ENCODE measurements around the gene GALNT18.

Gene GALNT18

DNA sequence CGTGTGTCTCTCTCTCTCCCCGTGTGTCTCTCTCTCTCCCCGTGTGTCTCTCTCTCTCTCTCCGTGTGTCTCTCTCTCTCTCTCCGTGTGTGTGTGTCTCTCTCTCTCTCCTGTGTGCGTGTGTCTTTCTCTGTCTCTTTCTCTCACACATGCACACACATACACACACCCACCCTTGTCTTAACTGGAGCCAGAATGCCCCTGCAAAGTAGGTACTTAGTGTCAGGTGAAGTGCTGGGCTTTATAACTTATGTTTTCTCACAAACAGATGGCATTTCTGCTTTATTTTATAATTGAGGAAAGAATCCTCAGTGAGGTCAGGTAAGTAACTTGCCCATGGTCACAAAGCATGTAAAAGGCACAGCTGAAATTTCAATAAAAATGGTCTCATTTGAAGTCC lies 374.7 kb downstream of the GALNT18 start (continued):
- TF ChIP-seq ZNF8 (CRISPR knock-in tag; IDR thresholded peaks at IDR 0.05) (no peak), TCF4 (CRISPR knock-in tag; IDR thresholded peaks at IDR 0.05; ENCODE audit: borderline replicate concordance) (no peak), ISL1 (CRISPR knock-in tag; IDR thresholded peaks at IDR 0.05) (no peak), ARNTL (CRISPR knock-in tag; IDR thresholded peaks at IDR 0.05; ENCODE audit: borderline replicate concordance, low read depth) (no peak), SNAI2 (CRISPR knock-in tag; IDR thresholded peaks at IDR 0.05) (no peak)

DNA sequence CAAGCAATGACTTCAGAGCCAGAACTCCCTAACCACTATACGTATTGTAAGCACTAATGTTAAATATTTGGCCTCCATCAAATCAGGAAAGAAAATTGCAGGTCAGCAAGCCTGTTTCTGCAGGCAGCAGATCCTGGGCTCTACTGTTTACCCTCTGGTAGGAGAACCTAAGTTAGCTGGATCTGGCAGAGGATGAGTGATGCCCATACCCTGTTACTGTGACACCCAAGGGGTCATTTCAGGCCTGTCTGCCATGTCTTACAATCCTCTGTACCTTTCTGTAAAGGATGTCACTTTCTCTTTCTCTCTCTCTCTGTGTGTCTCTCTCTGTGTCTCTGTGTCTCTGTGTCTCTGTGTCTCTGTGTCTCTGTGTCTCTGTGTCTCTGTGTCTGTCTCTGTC lies 375.6 kb downstream of the GALNT18 start:
- no peak for TF ChIP-seq PPARA (CRISPR knock-in tag; IDR thresholded peaks at IDR 0.05; ENCODE audit: borderline replicate concordance)
- TF ChIP-seq ISL1 (CRISPR knock-in tag; IDR thresholded peaks at IDR 0.05): no peak
- TF ChIP-seq, protein P1, sequence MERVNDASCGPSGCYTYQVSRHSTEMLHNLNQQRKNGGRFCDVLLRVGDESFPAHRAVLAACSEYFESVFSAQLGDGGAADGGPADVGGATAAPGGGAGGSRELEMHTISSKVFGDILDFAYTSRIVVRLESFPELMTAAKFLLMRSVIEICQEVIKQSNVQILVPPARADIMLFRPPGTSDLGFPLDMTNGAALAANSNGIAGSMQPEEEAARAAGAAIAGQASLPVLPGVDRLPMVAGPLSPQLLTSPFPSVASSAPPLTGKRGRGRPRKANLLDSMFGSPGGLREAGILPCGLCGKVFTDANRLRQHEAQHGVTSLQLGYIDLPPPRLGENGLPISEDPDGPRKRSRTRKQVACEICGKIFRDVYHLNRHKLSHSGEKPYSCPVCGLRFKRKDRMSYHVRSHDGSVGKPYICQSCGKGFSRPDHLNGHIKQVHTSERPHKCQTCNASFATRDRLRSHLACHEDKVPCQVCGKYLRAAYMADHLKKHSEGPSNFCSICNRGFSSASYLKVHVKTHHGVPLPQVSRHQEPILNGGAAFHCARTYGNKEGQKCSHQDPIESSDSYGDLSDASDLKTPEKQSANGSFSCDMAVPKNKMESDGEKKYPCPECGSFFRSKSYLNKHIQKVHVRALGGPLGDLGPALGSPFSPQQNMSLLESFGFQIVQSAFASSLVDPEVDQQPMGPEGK (CRISPR knock-in tag; IDR thresholded peaks at IDR 0.05; ENCODE audit: borderline replicate concordance): no peak
- no peak for TF ChIP-seq TOX (CRISPR knock-in tag; IDR thresholded peaks at IDR 0.05; ENCODE audit: borderline replicate concordance)
- TF ChIP-seq, protein P2, sequence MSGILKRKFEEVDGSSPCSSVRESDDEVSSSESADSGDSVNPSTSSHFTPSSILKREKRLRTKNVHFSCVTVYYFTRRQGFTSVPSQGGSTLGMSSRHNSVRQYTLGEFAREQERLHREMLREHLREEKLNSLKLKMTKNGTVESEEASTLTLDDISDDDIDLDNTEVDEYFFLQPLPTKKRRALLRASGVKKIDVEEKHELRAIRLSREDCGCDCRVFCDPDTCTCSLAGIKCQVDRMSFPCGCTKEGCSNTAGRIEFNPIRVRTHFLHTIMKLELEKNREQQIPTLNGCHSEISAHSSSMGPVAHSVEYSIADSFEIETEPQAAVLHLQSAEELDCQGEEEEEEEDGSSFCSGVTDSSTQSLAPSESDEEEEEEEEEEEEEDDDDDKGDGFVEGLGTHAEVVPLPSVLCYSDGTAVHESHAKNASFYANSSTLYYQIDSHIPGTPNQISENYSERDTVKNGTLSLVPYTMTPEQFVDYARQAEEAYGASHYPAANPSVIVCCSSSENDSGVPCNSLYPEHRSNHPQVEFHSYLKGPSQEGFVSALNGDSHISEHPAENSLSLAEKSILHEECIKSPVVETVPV (CRISPR knock-in tag; IDR thresholded peaks at IDR 0.05): no peak
- TF ChIP-seq ZFP3 (CRISPR knock-in tag; IDR thresholded peaks at IDR 0.05): no peak
- TF ChIP-seq ZNF8 (CRISPR knock-in tag; IDR thresholded peaks at IDR 0.05): no peak
- TF ChIP-seq ZFP30 (CRISPR knock-in tag; IDR thresholded peaks at IDR 0.05): no peak
- no peak for TF ChIP-seq GLIS3 (CRISPR knock-in tag; IDR thresholded peaks at IDR 0.05)
- no peak for TF ChIP-seq ZC3H10 (CRISPR knock-in tag; IDR thresholded peaks at IDR 0.05)
- TF ChIP-seq, protein P3, sequence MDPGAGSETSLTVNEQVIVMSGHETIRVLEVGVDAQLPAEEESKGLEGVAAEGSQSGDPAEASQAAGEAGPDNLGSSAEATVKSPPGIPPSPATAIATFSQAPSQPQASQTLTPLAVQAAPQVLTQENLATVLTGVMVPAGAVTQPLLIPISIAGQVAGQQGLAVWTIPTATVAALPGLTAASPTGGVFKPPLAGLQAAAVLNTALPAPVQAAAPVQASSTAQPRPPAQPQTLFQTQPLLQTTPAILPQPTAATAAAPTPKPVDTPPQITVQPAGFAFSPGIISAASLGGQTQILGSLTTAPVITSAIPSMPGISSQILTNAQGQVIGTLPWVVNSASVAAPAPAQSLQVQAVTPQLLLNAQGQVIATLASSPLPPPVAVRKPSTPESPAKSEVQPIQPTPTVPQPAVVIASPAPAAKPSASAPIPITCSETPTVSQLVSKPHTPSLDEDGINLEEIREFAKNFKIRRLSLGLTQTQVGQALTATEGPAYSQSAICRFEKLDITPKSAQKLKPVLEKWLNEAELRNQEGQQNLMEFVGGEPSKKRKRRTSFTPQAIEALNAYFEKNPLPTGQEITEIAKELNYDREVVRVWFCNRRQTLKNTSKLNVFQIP (CRISPR knock-in tag; IDR thresholded peaks at IDR 0.05; ENCODE audit: borderline replicate concordance, low read depth): no peak
- TF ChIP-seq RARB (CRISPR knock-in tag; IDR thresholded peaks at IDR 0.05): no peak
- TF ChIP-seq TCF4 (CRISPR knock-in tag; IDR thresholded peaks at IDR 0.05; ENCODE audit: borderline replicate concordance): no peak
- TF ChIP-seq SNAI2 (CRISPR knock-in tag; IDR thresholded peaks at IDR 0.05): no peak
- no peak for ATAC-seq

DNA sequence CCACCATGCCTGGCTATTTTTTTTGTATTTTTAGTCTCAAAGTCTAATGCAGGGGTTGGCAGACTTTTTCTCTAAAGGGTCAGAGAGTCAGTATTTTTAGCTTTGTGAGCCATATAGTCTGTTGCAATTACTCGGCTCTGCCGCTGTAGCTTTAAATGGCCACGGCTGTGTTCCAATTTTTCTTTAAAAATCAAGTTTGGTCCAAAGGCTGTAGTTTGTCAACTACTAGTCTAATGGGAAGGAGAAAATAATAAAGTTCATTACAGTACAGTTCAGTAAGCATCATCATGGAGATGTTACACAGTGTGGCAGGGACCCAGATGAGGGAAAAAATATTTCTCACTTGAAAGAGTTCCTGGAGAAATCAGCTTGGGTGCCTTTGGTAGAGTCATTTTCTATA lies 376.4 kb downstream of the GALNT18 start:
- ATAC-seq: no peak

More for the DNA sequence above, 376.4 kb downstream of the GALNT18 start:
- no peak for TF ChIP-seq CSDC2 (CRISPR knock-in tag; IDR thresholded peaks at IDR 0.05)
- TF ChIP-seq, protein P2 (CRISPR knock-in tag; IDR thresholded peaks at IDR 0.05): no peak
- TF ChIP-seq ISL1 (CRISPR knock-in tag; IDR thresholded peaks at IDR 0.05): no peak
- TF ChIP-seq ARNTL (CRISPR knock-in tag; IDR thresholded peaks at IDR 0.05; ENCODE audit: borderline replicate concordance, low read depth): no peak
- TF ChIP-seq ESRRG (CRISPR knock-in tag; IDR thresholded peaks at IDR 0.05): no peak
- no peak for TF ChIP-seq BACH2 (CRISPR knock-in tag; IDR thresholded peaks at IDR 0.05; ENCODE audit: borderline replicate concordance)
- no peak for TF ChIP-seq RARB (CRISPR knock-in tag; IDR thresholded peaks at IDR 0.05)
- no peak for TF ChIP-seq OSR1 (CRISPR knock-in tag; IDR thresholded peaks at IDR 0.05)
- TF ChIP-seq TOX (CRISPR knock-in tag; IDR thresholded peaks at IDR 0.05; ENCODE audit: borderline replicate concordance): no peak
- TF ChIP-seq, protein P3 (CRISPR knock-in tag; IDR thresholded peaks at IDR 0.05; ENCODE audit: borderline replicate concordance, low read depth): no peak
- TF ChIP-seq, protein P4, sequence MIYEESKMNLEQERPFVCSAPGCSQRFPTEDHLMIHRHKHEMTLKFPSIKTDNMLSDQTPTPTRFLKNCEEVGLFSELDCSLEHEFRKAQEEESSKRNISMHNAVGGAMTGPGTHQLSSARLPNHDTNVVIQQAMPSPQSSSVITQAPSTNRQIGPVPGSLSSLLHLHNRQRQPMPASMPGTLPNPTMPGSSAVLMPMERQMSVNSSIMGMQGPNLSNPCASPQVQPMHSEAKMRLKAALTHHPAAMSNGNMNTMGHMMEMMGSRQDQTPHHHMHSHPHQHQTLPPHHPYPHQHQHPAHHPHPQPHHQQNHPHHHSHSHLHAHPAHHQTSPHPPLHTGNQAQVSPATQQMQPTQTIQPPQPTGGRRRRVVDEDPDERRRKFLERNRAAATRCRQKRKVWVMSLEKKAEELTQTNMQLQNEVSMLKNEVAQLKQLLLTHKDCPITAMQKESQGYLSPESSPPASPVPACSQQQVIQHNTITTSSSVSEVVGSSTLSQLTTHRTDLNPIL (CRISPR knock-in tag; IDR thresholded peaks at IDR 0.05; ENCODE audit: low read depth): no peak
- TF ChIP-seq ZNF565 (CRISPR knock-in tag; conservative IDR thresholded peaks at IDR 0.05; ENCODE audit: low read depth): no peak
- TF ChIP-seq, protein P5, sequence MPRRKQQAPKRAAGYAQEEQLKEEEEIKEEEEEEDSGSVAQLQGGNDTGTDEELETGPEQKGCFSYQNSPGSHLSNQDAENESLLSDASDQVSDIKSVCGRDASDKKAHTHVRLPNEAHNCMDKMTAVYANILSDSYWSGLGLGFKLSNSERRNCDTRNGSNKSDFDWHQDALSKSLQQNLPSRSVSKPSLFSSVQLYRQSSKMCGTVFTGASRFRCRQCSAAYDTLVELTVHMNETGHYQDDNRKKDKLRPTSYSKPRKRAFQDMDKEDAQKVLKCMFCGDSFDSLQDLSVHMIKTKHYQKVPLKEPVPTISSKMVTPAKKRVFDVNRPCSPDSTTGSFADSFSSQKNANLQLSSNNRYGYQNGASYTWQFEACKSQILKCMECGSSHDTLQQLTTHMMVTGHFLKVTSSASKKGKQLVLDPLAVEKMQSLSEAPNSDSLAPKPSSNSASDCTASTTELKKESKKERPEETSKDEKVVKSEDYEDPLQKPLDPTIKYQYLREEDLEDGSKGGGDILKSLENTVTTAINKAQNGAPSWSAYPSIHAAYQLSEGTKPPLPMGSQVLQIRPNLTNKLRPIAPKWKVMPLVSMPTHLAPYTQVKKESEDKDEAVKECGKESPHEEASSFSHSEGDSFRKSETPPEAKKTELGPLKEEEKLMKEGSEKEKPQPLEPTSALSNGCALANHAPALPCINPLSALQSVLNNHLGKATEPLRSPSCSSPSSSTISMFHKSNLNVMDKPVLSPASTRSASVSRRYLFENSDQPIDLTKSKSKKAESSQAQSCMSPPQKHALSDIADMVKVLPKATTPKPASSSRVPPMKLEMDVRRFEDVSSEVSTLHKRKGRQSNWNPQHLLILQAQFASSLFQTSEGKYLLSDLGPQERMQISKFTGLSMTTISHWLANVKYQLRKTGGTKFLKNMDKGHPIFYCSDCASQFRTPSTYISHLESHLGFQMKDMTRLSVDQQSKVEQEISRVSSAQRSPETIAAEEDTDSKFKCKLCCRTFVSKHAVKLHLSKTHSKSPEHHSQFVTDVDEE (CRISPR knock-in tag; IDR thresholded peaks at IDR 0.05): no peak
- TF ChIP-seq ZNF8 (CRISPR knock-in tag; IDR thresholded peaks at IDR 0.05): no peak
- no peak for TF ChIP-seq ZFP30 (CRISPR knock-in tag; IDR thresholded peaks at IDR 0.05)

All from SK-N-SH treated with all-trans-retinoic acid at 6 μM for 48 hours (cell line).